HEK293T (cell line): ENCODE data around the gene LRMDA.

Experiments
- ARNT ChIP-seq: fragments of 450-650 bp; IDR thresholded peaks from 2 replicates; pipeline ENCODE4 v1.6.1; 2017; ENCODE audit warnings: mild to moderate bottlenecking
- BHLHE40 ChIP-seq: fragments of 450-650 bp; IDR thresholded peaks from 2 replicates; pipeline ENCODE4 v1.6.1; 2016; ENCODE audit warnings: mild to moderate bottlenecking, moderate library complexity, borderline replicate concordance
- CTBP1 ChIP-seq: fragments of 450-650 bp; IDR thresholded peaks from 2 replicates; pipeline ENCODE4 v1.6.1; 2016; ENCODE audit warnings: borderline replicate concordance
- ELF4 ChIP-seq: fragments of 450-650 bp; IDR thresholded peaks from 2 replicates; pipeline ENCODE4 v1.6.1; 2017; ENCODE audit warnings: antibody characterized with exemption
- FOXA1 ChIP-seq: fragments of 450-650 bp; IDR thresholded peaks from 2 replicates; pipeline ENCODE4 v1.6.1; 2016; ENCODE audit warnings: mild to moderate bottlenecking
- FOXM1 ChIP-seq: fragments of 450-650 bp; IDR thresholded peaks from 2 replicates; pipeline ENCODE4 v1.6.1; 2017; ENCODE audit warnings: mild to moderate bottlenecking, borderline replicate concordance
- HDGF ChIP-seq: fragments of 450-650 bp; IDR thresholded peaks from 2 replicates; pipeline ENCODE4 v1.6.1; 2017; ENCODE audit warnings: antibody characterized with exemption, borderline replicate concordance
- L3MBTL2 ChIP-seq: fragments of 450-650 bp; conservative IDR thresholded peaks from 2 replicates; pipeline ENCODE4 v1.6.1; 2016; ENCODE audit warnings: mild to moderate bottlenecking
- NFRKB ChIP-seq: fragments of 450-650 bp; IDR thresholded peaks from 2 replicates; pipeline ENCODE4 v1.6.1; 2016; ENCODE audit warnings: mild to moderate bottlenecking, moderate library complexity
- SP1 ChIP-seq: fragments of 450-650 bp; IDR thresholded peaks from 2 replicates; pipeline ENCODE4 v1.6.1; 2017
- SUZ12 ChIP-seq: fragments of 450-650 bp; IDR thresholded peaks from 2 replicates; pipeline ENCODE4 v1.6.1; 2016; ENCODE audit warnings: mild to moderate bottlenecking
- TARDBP ChIP-seq: fragments of 450-650 bp; IDR thresholded peaks from 2 replicates; pipeline ENCODE4 v1.6.1; 2016
- ZNF384 ChIP-seq: fragments of 450-650 bp; IDR thresholded peaks from 2 replicates; pipeline ENCODE4 v1.6.1; 2016

GRCh38 chr10:75905490-75905889 is 474.1 kb downstream of the LRMDA start:
- TF ChIP-seq FOXA1: no peak
- TF ChIP-seq TARDBP: no peak
- no peak for TF ChIP-seq BHLHE40
- no peak for TF ChIP-seq ARNT
- TF ChIP-seq SP1: no peak
- no peak for TF ChIP-seq HDGF
- no peak for TF ChIP-seq L3MBTL2
- no peak for TF ChIP-seq ELF4
- no peak for TF ChIP-seq SUZ12
- TF ChIP-seq FOXM1: no peak
- no peak for TF ChIP-seq CTBP1
- TF ChIP-seq NFRKB: no peak
- no peak for TF ChIP-seq ZNF384
